Esophagus muscularis mucosa (tissue), 3 donors: ENCODE data around the gene KCTD16.

ENCODE experiments used
- POLR2A ChIP-seq: fragments of 450-650 bp; IDR thresholded peaks from one replicate; pipeline ENCODE4 v1.6.1; 2017; ENCODE audit warnings: antibody characterized with exemption, moderate library complexity, mild to moderate bottlenecking, low read depth
- TF ChIP-seq, protein P1 (sequence below), 3 experiments: fragments of 200-600 bp in 2 of 3; fragments of 450-650 bp in 1 of 3; sonication (generic) in 2 of 3; IDR thresholded peaks; one replicate each; pipeline ENCODE4 v1.5.1; 2017 to 2019; ENCODE audit warnings: antibody characterized with exemption in 3 of 3, mild to moderate bottlenecking in 2 of 3, moderate library complexity in 1 of 3

DNA sequence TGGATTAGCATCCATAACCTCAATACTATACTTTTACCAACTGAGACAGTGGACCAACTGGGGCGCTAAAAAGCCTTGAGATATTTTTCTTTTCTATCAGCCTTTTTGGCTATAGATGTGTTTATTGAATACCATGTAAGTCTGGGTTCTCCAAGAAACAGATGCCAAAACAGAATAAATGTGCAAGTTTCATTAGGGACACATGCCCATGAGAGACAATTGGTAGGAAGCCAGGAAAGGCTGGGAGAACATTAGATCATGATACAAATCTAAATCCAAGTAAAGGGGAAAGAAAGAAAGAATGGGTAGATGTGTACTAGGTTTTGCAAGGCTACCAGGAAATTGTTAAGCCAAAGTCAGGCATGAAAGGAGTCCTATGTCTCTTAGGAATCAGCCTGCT is 152.5 kb downstream of the KCTD16 start:
- TF ChIP-seq, protein P1, sequence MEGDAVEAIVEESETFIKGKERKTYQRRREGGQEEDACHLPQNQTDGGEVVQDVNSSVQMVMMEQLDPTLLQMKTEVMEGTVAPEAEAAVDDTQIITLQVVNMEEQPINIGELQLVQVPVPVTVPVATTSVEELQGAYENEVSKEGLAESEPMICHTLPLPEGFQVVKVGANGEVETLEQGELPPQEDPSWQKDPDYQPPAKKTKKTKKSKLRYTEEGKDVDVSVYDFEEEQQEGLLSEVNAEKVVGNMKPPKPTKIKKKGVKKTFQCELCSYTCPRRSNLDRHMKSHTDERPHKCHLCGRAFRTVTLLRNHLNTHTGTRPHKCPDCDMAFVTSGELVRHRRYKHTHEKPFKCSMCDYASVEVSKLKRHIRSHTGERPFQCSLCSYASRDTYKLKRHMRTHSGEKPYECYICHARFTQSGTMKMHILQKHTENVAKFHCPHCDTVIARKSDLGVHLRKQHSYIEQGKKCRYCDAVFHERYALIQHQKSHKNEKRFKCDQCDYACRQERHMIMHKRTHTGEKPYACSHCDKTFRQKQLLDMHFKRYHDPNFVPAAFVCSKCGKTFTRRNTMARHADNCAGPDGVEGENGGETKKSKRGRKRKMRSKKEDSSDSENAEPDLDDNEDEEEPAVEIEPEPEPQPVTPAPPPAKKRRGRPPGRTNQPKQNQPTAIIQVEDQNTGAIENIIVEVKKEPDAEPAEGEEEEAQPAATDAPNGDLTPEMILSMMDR (IDR thresholded peaks at IDR 0.05) = no peak
- no peak for TF ChIP-seq POLR2A
